NCI-H128 (cell line): ENCODE measurements around the gene AVPR1B.

Experiments used
- DNase-seq: peaks from one replicate; lab custom pipeline; 2025; ENCODE audit not compliant: unreplicated experiment; lab: John Stamatoyannopoulos, UW

Gene AVPR1B

GRCh38 chr1:206112600-206113301 is 4.4 kb downstream of the AVPR1B start:
- DNase-seq: no peak

- no peak for DNase-seq
These were observed 5.8 kb downstream of the AVPR1B start for GRCh38 chr1:206111271-206111927.

- no peak for DNase-seq
These were observed 6.4 kb downstream of the AVPR1B start for GRCh38 chr1:206110820-206111219.

- no peak for DNase-seq
These were observed 7.0 kb downstream of the AVPR1B start for GRCh38 chr1:206110161-206110560.

GRCh38 chr1:206109718-206110117 is 7.5 kb downstream of the AVPR1B start:
- DNase-seq: no peak

GRCh38 chr1:206108635-206109034 is 8.6 kb downstream of the AVPR1B start:
- no peak for DNase-seq

- DNase-seq: no peak
These were observed 10.0 kb downstream of the AVPR1B start for GRCh38 chr1:206107168-206107544.

- DNase-seq: peak; percentile 65
These were observed 10.6 kb downstream of the AVPR1B start for GRCh38 chr1:206106328-206107167.

- DNase-seq: no peak
These were observed 11.7 kb downstream of the AVPR1B start for GRCh38 chr1:206105464-206105995.

GRCh38 chr1:206103979-206104378 is 13.2 kb downstream of the AVPR1B start:
- DNase-seq: no peak

GRCh38 chr1:206102292-206102936 is 14.8 kb downstream of the AVPR1B start:
- no peak for DNase-seq

GRCh38 chr1:206101351-206102045 is 15.7 kb downstream of the AVPR1B start:
- DNase-seq: no peak

- no peak for DNase-seq
These were observed 16.9 kb downstream of the AVPR1B start for GRCh38 chr1:206100226-206100815.

GRCh38 chr1:206098242-206098919 is 18.8 kb downstream of the AVPR1B start:
- no peak for DNase-seq

GRCh38 chr1:206097381-206097780 is 19.8 kb downstream of the AVPR1B start:
- DNase-seq: no peak

- no peak for DNase-seq
These were observed 23.2 kb downstream of the AVPR1B start for GRCh38 chr1:206094024-206094423.

- no peak for DNase-seq
These were observed 27.8 kb downstream of the AVPR1B start for GRCh38 chr1:206089341-206089740.

- DNase-seq: no peak
These were observed 30.1 kb downstream of the AVPR1B start for GRCh38 chr1:206087091-206087490.

- no peak for DNase-seq
These were observed 33.4 kb downstream of the AVPR1B start for GRCh38 chr1:206083750-206084149.
